OCI-LY7 (cell line): Measurements from ENCODE around the gene TSHZ2.

Experiments
- CTCF ChIP-seq: fragments of 200-600 bp; sonication (generic); conservative IDR thresholded peaks from 2 replicates; pipeline ENCODE4 v1.5.1; 2014; ENCODE audit warnings: mild to moderate bottlenecking, antibody characterized with exemption, low read length, moderate library complexity, mixed read lengths
- EZH2phosphoT487 ChIP-seq: fragments of 200-600 bp; sonication (generic); IDR thresholded peaks from 2 replicates; pipeline ENCODE4 v1.6.1; 2018; ENCODE audit warnings: low read depth, borderline replicate concordance, mild to moderate bottlenecking, mixed run types, antibody characterized with exemption, low read length, moderate library complexity, mixed read lengths

GRCh38 chr20:53124803-53125202 lies 152.6 kb downstream of the TSHZ2 start:
- TF ChIP-seq CTCF (no peak), EZH2phosphoT487 (no peak)
